Lower leg skin (tissue), 3 donors: ENCODE measurements around the gene CRMP1.

ENCODE experiments used
- CTCF ChIP-seq, 3 donors: fragments of 450-650 bp; IDR thresholded peaks; one replicate each; pipeline ENCODE4 v1.5.1; 2016; ENCODE audit warnings: antibody characterized with exemption in 3 of 3, mild to moderate bottlenecking in 3 of 3, moderate library complexity in 2 of 3
- POLR2A ChIP-seq, 2 donors: fragments of 450-650 bp; IDR thresholded peaks; one replicate each; pipeline ENCODE4 v1.6.1; 2016 to 2017; ENCODE audit warnings: antibody characterized with exemption in 2 of 2, mild to moderate bottlenecking in 1 of 2, moderate library complexity in 1 of 2

GRCh38 chr4:5912614-5913019 is 19.7 kb upstream of the CRMP1 start:
- TF ChIP-seq POLR2A (IDR thresholded peaks at IDR 0.05) (no peak), CTCF (IDR thresholded peaks at IDR 0.05) (no peak)
